ENCODE data around the gene ARHGEF3. TPM values are rescaled to one million over a fixed set of nuclear protein-coding genes. Genes with fewer than 3 reads are reported as not detected.

The ARHGEF3 gene
- total RNA-seq, 1 donor from 2014 or later, result 17.4 TPM

- no peak for DNase-seq (ENCODE audit: extremely low spot score in 2 of 2)
- Histone ChIP-seq H3K4me1 (peaks cover 54% of the 10 kb centered on the region), H3K27ac (peak overlapping the region; percentile 70), H3K27me3 (no peaks in the 10 kb centered on the region), H3K9me3 (no peaks in the 10 kb centered on the region), H3K36me3 (no peaks in the 10 kb centered on the region), H3K4me3 (peak overlapping the region; percentile 72 to 76)
- TF ChIP-seq POLR2A (IDR thresholded peaks at IDR 0.05) (no peak), POLR2AphosphoS5 (IDR thresholded peaks at IDR 0.05; ENCODE audit: insufficient read depth in 1 of 2, low read depth in 1 of 2) (no peak), CTCF (IDR thresholded peaks at IDR 0.05) (no peak)
- intact Hi-C loops (cut with DNase I), result loop anchor here (2.0 to 5.0 kb wide), 2 partner anchors 100 to 186 kb away; no protein-coding TSS in a partner anchor
Measured at GRCh38 chr3:56800832-56801661, 702 bp downstream of the ARHGEF3 start.

- no peak for DNase-seq (ENCODE audit: extremely low spot score in 2 of 2)
- H3K27me3 ChIP-seq, result no peaks in the 10 kb centered on the region
- intact Hi-C loops (cut with DNase I), result loop anchor here (2.0 to 5.0 kb wide), 2 partner anchors 99 to 187 kb away; no protein-coding TSS in a partner anchor
- no peaks in the 10 kb centered on the region for H3K9me3 ChIP-seq
- TF ChIP-seq POLR2A (IDR thresholded peaks at IDR 0.05) (no peak), POLR2AphosphoS5 (IDR thresholded peaks at IDR 0.05; ENCODE audit: insufficient read depth in 1 of 2, low read depth in 1 of 2) (no peak), CTCF (IDR thresholded peaks at IDR 0.05) (no peak)
- H3K27ac ChIP-seq, result peak overlapping the region; percentile 70
- H3K36me3 ChIP-seq, result no peaks in the 10 kb centered on the region
- peak overlapping the region; percentile 72 to 76 for H3K4me3 ChIP-seq
- peaks cover 59% of the 10 kb centered on the region for H3K4me1 ChIP-seq
Measured at GRCh38 chr3:56800130-56800831, 1.5 kb downstream of the ARHGEF3 start.

- intact Hi-C loops (cut with DNase I), result no loop called here
- Histone ChIP-seq H3K4me1 (peaks cover 64% of the 10 kb centered on the region), H3K27me3 (no peaks in the 10 kb centered on the region), H3K4me3 (peak overlapping the region; percentile 27 to 72), H3K9me3 (no peaks in the 10 kb centered on the region), H3K36me3 (no peaks in the 10 kb centered on the region), H3K27ac (peak overlapping the region; percentile 70)
- DNase-seq (ENCODE audit: extremely low spot score in 2 of 2), result no peak
- TF ChIP-seq POLR2AphosphoS5 (IDR thresholded peaks at IDR 0.05; ENCODE audit: insufficient read depth in 1 of 2, low read depth in 1 of 2), result peak in 1 of 2 donors; percentile 60
- no peak for TF ChIP-seq POLR2A (IDR thresholded peaks at IDR 0.05)
- peak; percentile 55 to 83 (median 55) for TF ChIP-seq CTCF (IDR thresholded peaks at IDR 0.05)
Measured at GRCh38 chr3:56799251-56799882, 2.4 kb downstream of the ARHGEF3 start.

- TF ChIP-seq POLR2A (IDR thresholded peaks at IDR 0.05) (no peak), CTCF (IDR thresholded peaks at IDR 0.05) (no peak), POLR2AphosphoS5 (IDR thresholded peaks at IDR 0.05; ENCODE audit: insufficient read depth in 1 of 2, low read depth in 1 of 2) (no peak)
- Histone ChIP-seq H3K36me3 (no peaks in the 10 kb centered on the region), H3K4me3 (no peak overlapping the region), H3K4me1 (peaks cover 56% of the 10 kb centered on the region), H3K27ac (no peak overlapping the region), H3K27me3 (no peaks in the 10 kb centered on the region), H3K9me3 (no peaks in the 10 kb centered on the region)
- no peak for DNase-seq (ENCODE audit: extremely low spot score in 2 of 2)
- intact Hi-C loops (cut with DNase I), result no loop called here
Measured at GRCh38 chr3:56796996-56797395, 4.8 kb downstream of the ARHGEF3 start.
